ENCODE measurements around the gene NSD2.

Gene NSD2

GRCh38 chr4:1978741-1979476 lies 107.7 kb downstream of the NSD2 start:
- H3K79me2 ChIP-seq (ENCODE audit: insufficient read depth, low read length), result no peaks in the 10 kb centered on the region
- H3K4me3 ChIP-seq (ENCODE audit: insufficient read depth, low read length, poor library complexity, severe bottlenecking), result no peak overlapping the region
- H3K27ac ChIP-seq (ENCODE audit: low read depth, low read length), result no peak overlapping the region
- H2AFZ ChIP-seq (ENCODE audit: low read depth, low read length, severe bottlenecking), result no peak overlapping the region
- H3K9ac ChIP-seq (ENCODE audit: low read length), result no peak overlapping the region
- H3K27me3 ChIP-seq (ENCODE audit: low read length), result no peaks in the 10 kb centered on the region
- peaks cover 15% of the 10 kb centered on the region for H3K36me3 ChIP-seq (ENCODE audit: low read length)
- H3F3A ChIP-seq (ENCODE audit: insufficient read depth), result peaks cover 26% of the 10 kb centered on the region
- no peak for TF ChIP-seq CTCF (IDR thresholded peaks at IDR 0.05; ENCODE audit: insufficient read depth, low read length, poor library complexity, severe bottlenecking)
- TF ChIP-seq EZH2phosphoT487 (conservative IDR thresholded peaks at IDR 0.05; ENCODE audit: low read length), result no peak
- H3K9me3 ChIP-seq (ENCODE audit: insufficient read depth, low read length), result no peaks in the 10 kb centered on the region
- peaks cover 4% of the 10 kb centered on the region; the same call in 1 of the 2 replicates for H4K20me1 ChIP-seq (ENCODE audit: low read depth, low read length)
- no peak overlapping the region for H3K4me2 ChIP-seq (ENCODE audit: low read depth, low read length, poor library complexity, severe bottlenecking)
- H3K9me2 ChIP-seq (replicated peaks; ENCODE audit: insufficient read depth, low read length), result no peaks in the 10 kb centered on the region

- H3K36me3 ChIP-seq (ENCODE audit: low read length), result peaks cover 15% of the 10 kb centered on the region
- no peak overlapping the region for H3K9ac ChIP-seq (ENCODE audit: low read length)
- H3K9me3 ChIP-seq (ENCODE audit: insufficient read depth, low read length), result no peaks in the 10 kb centered on the region
- H3K27ac ChIP-seq (ENCODE audit: low read depth, low read length), result no peak overlapping the region
- H3K79me2 ChIP-seq (ENCODE audit: insufficient read depth, low read length), result no peaks in the 10 kb centered on the region
- H3F3A ChIP-seq (ENCODE audit: insufficient read depth), result peaks cover 26% of the 10 kb centered on the region
- H2AFZ ChIP-seq (ENCODE audit: low read depth, low read length, severe bottlenecking), result no peak overlapping the region
- peaks cover 4% of the 10 kb centered on the region; the same call in 1 of the 2 replicates for H4K20me1 ChIP-seq (ENCODE audit: low read depth, low read length)
- no peaks in the 10 kb centered on the region for H3K27me3 ChIP-seq (ENCODE audit: low read length)
- TF ChIP-seq CTCF (IDR thresholded peaks at IDR 0.05; ENCODE audit: insufficient read depth, low read length, poor library complexity, severe bottlenecking) (no peak), EZH2phosphoT487 (conservative IDR thresholded peaks at IDR 0.05; ENCODE audit: low read length) (no peak)
- H3K4me2 ChIP-seq (ENCODE audit: low read depth, low read length, poor library complexity, severe bottlenecking), result no peak overlapping the region
- H3K9me2 ChIP-seq (replicated peaks; ENCODE audit: insufficient read depth, low read length), result no peaks in the 10 kb centered on the region
- no peak overlapping the region for H3K4me3 ChIP-seq (ENCODE audit: insufficient read depth, low read length, poor library complexity, severe bottlenecking)
Observed at GRCh38 chr4:1979477-1980196, 108.4 kb downstream of the NSD2 start.

- Histone ChIP-seq H3K79me2 (ENCODE audit: insufficient read depth, low read length) (no peaks in the 10 kb centered on the region), H3F3A (ENCODE audit: insufficient read depth) (peaks cover 26% of the 10 kb centered on the region), H3K9me3 (ENCODE audit: insufficient read depth, low read length) (no peaks in the 10 kb centered on the region), H3K4me2 (ENCODE audit: low read depth, low read length, poor library complexity, severe bottlenecking) (no peak overlapping the region), H3K27ac (ENCODE audit: low read depth, low read length) (no peak overlapping the region), H2AFZ (ENCODE audit: low read depth, low read length, severe bottlenecking) (no peak overlapping the region), H3K9me2 (replicated peaks; ENCODE audit: insufficient read depth, low read length) (no peaks in the 10 kb centered on the region), H3K9ac (ENCODE audit: low read length) (no peak overlapping the region), H4K20me1 (ENCODE audit: low read depth, low read length) (peaks cover 4% of the 10 kb centered on the region; the same call in 1 of the 2 replicates), H3K36me3 (ENCODE audit: low read length) (peaks cover 15% of the 10 kb centered on the region), H3K4me3 (ENCODE audit: insufficient read depth, low read length, poor library complexity, severe bottlenecking) (no peak overlapping the region), H3K27me3 (ENCODE audit: low read length) (no peaks in the 10 kb centered on the region)
- TF ChIP-seq CTCF (IDR thresholded peaks at IDR 0.05; ENCODE audit: insufficient read depth, low read length, poor library complexity, severe bottlenecking), result no peak
- TF ChIP-seq EZH2phosphoT487 (conservative IDR thresholded peaks at IDR 0.05; ENCODE audit: low read length), result no peak
Observed at GRCh38 chr4:1980561-1981041, 109.4 kb downstream of the NSD2 start.

All from SU-DHL-6 (cell line).